HepG2 (cell line): ENCODE data around the gene LYST.

Experiments
- ATF4 ChIP-seq, 2 experiments: fragments of 450-650 bp in 1 of 2; sonication (generic) in 1 of 2; formaldehyde crosslinking; IDR thresholded peaks; 2 replicates each; pipeline versions ENCODE4 v1.5.0 to v1.8.0; 2020 to 2022; ENCODE audit warnings: mild to moderate bottlenecking in 1 of 2, missing genetic modification reagents in 1 of 2
- CTCF ChIP-seq: sonication (generic); formaldehyde crosslinking; IDR thresholded peaks from 2 replicates; pipeline ENCODE4 v1.5.0; 2020; ENCODE audit warnings: mild to moderate bottlenecking, missing genetic modification reagents, moderate library complexity
- E2F1 ChIP-seq: sonication (generic); formaldehyde crosslinking; IDR thresholded peaks from 2 replicates; pipeline ENCODE4 v1.5.0; 2020; ENCODE audit warnings: missing genetic modification reagents
- NKX3-1 ChIP-seq: sonication (generic); formaldehyde crosslinking; IDR thresholded peaks from 2 replicates; pipeline ENCODE4 v1.5.0; 2020; ENCODE audit warnings: missing genetic modification reagents
- POLR2AphosphoS5 ChIP-seq: IDR thresholded peaks from 2 replicates; pipeline ENCODE4 v1.6.1; 2012; ENCODE audit warnings: low read depth, low read length
- RAD21 ChIP-seq: fragments of 450-650 bp; formaldehyde crosslinking; IDR thresholded peaks from 2 replicates; pipeline ENCODE4 v1.5.0; 2020; ENCODE audit warnings: mild to moderate bottlenecking
- STAG1 ChIP-seq: sonication (generic); formaldehyde crosslinking; IDR thresholded peaks from 2 replicates; pipeline ENCODE4 v1.4.0; 2020; ENCODE audit warnings: missing genetic modification reagents
- ZNF574 ChIP-seq: sonication (generic); formaldehyde crosslinking; IDR thresholded peaks from 2 replicates; pipeline ENCODE4 v1.4.0; 2020; ENCODE audit warnings: missing genetic modification reagents

GRCh38 chr1:235640580-235640979 is 226.1 kb downstream of the LYST start:
- no peak for TF ChIP-seq NKX3-1 (CRISPR knock-in tag)
- TF ChIP-seq POLR2AphosphoS5, result no peak
- TF ChIP-seq RAD21, result no peak
- no peak for TF ChIP-seq STAG1
- TF ChIP-seq ATF4 (CRISPR knock-in tag; IDR thresholded peaks at IDR 0.05), result no peak
- TF ChIP-seq ZNF574, result no peak
- TF ChIP-seq CTCF (CRISPR knock-in tag), result no peak
- TF ChIP-seq E2F1 (CRISPR knock-in tag), result no peak
